Measurements from ENCODE around the gene TMC1. TPM values are rescaled to one million over a fixed set of nuclear protein-coding genes. Genes with fewer than 3 reads are reported as not detected.

TMC1 gene
- total and polyA plus RNA-seq, 2 of the 8 experiments (the other 6 are each of a cell fraction or from before 2014, with no cell fraction given): 0.95 to 0.98 TPM

DNA sequence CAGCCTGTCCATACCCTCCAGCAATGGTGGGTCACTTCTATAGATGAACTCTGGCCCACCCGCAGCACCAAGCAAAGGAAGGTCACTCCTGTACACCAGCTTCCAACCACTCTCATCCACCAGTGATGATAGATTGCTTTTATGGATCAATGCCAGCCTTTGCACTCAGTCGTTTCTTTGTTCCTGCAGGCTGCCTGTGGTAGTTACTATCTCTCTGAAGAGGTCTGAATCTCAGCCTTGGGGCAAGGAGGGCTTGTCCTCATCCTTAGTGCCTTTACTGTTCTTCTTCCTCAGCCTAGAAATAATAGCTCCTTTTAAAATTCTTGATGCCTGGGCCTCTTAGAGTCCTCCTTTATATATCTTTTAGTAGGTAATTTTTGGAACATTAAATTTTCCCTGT lies 100.8 kb downstream of the TMC1 start:
- H2BK120ac ChIP-seq (replicated peaks; ENCODE audit: low read depth, low read length): peak overlapping the region; percentile 45
- no peaks in the 10 kb centered on the region for H3K36me3 ChIP-seq (ENCODE audit: control insufficient read depth in 2 of 4, insufficient read depth in 4 of 4, low read length in 3 of 4)
- no peak overlapping the region for H3K23ac ChIP-seq (ENCODE audit: insufficient read length)
- FAIRE-seq (no peak), DNase-seq (ENCODE audit: low read depth in 1 of 2, low spot score in 2 of 2) (no peak)
- H2BK20ac ChIP-seq (ENCODE audit: low read length): no peak overlapping the region
- H2BK5ac ChIP-seq (ENCODE audit: low read depth, low read length): no peak overlapping the region
- H4K91ac ChIP-seq (replicated peaks; ENCODE audit: insufficient read length, low read length): no peak overlapping the region
- ChIA-PET POLR2A (ENCODE audit: partially characterized antibody) (interaction anchor here (1.9 kb wide), 1 partner anchor 257 kb away, joined by 4 read pairs; the partner anchor contains the start of gene ZFAND5), CTCF (ENCODE audit: partially characterized antibody) (interaction anchor here (0.8 to 1.4 kb wide), 3 partner anchors 10 to 342 kb away, joined by 3 to 6 read pairs (median 6); no protein-coding TSS in a partner anchor)
- H3K4me3 ChIP-seq (ENCODE audit: extremely low read depth in 1 of 4, insufficient read depth in 2 of 4, low read depth in 3 of 4, low read length in 4 of 4): no peak overlapping the region
- H3K27me3 ChIP-seq (replicated peaks in 1 of 4; ENCODE audit: control insufficient read depth in 3 of 4, extremely low read depth in 1 of 4, insufficient read depth in 3 of 4, low read length in 3 of 4): no peaks in the 10 kb centered on the region
- H2BK15ac ChIP-seq (ENCODE audit: low read length): no peak overlapping the region
- no peaks in the 10 kb centered on the region for H3K9me3 ChIP-seq (ENCODE audit: insufficient read depth in 2 of 2, low read depth in 1 of 2, low read length in 1 of 2)
- H2AK5ac ChIP-seq (ENCODE audit: low read depth, low read length): no peak overlapping the region
- no peak overlapping the region for H3K9ac ChIP-seq (replicated peaks in 1 of 4; ENCODE audit: extremely low read depth in 1 of 4, low read depth in 3 of 4, low read length in 3 of 4)
- no peak overlapping the region for H4K8ac ChIP-seq (ENCODE audit: extremely low read depth, insufficient read depth, low read length)
- no peak for TF ChIP-seq HDAC6 (IDR thresholded peaks at IDR 0.05; ENCODE audit: low read depth, low read length)
- TF ChIP-seq POLR2AphosphoS5 (IDR thresholded peaks at IDR 0.05; ENCODE audit: low read depth, low read length): no peak
- TF ChIP-seq KDM4A (IDR thresholded peaks at IDR 0.05; ENCODE audit: low read depth, low read length, severe bottlenecking): no peak
- TF ChIP-seq SP1 (IDR thresholded peaks at IDR 0.05; ENCODE audit: low read depth, low read length): no peak
- no peak for TF ChIP-seq SUZ12 (IDR thresholded peaks at IDR 0.05; ENCODE audit: low read length)
- no peak for TF ChIP-seq YY1 (IDR thresholded peaks at IDR 0.05; ENCODE audit: low read depth, low read length)
- TF ChIP-seq ZNF274 (IDR thresholded peaks at IDR 0.05; ENCODE audit: borderline replicate concordance, extremely low read depth, low read length): no peak
- no peak overlapping the region for H3K14ac ChIP-seq (ENCODE audit: insufficient read length)
- peaks cover 2% of the 10 kb centered on the region; the same call in 1 of the 2 replicates for H3K23me2 ChIP-seq (ENCODE audit: low read depth, low read length)
- H3K79me2 ChIP-seq (ENCODE audit: control insufficient read depth in 1 of 2, insufficient read depth in 2 of 2, low read length in 2 of 2): no peaks in the 10 kb centered on the region
- 0 out of 2 replicates have a peak overlapping the region, but pooled peaks have one; percentile 6 for H3K18ac ChIP-seq (ENCODE audit: extremely low read depth, low read length)
- no peaks in the 10 kb centered on the region for H3K79me1 ChIP-seq (ENCODE audit: low read depth, low read length)
- H2BK12ac ChIP-seq (ENCODE audit: low read depth, low read length): peak overlapping the region; percentile 17; the same call in 1 of the 2 replicates
- peaks cover 0 to 1% (median under 1%) of the 10 kb centered on the region in 4 experiments; a peak in 2 of 7 replicates for H3K4me1 ChIP-seq (replicated peaks in 1 of 4; ENCODE audit: control insufficient read depth in 3 of 4, insufficient read depth in 4 of 4, low read length in 3 of 4)
- H3K56ac ChIP-seq (replicated peaks; ENCODE audit: insufficient read length, low read depth, low read length): no peak overlapping the region
- peak overlapping the region; percentile 92 for H2AFZ ChIP-seq (ENCODE audit: low read length)
- H3K27ac ChIP-seq (ENCODE audit: low read depth, low read length): no peak overlapping the region
- no peaks in the 10 kb centered on the region for H4K20me1 ChIP-seq (replicated peaks in 1 of 2; ENCODE audit: control insufficient read depth in 1 of 2, insufficient read depth in 2 of 2, low read length in 2 of 2)
- 89% methylated on average over 2 of the region's 2 CpGs; no CpG with 5 or more reads in 1 of the 2 experiments for WGBS, 2 experiments (ENCODE audit: extremely low coverage in 1 of 2, insufficient coverage in 1 of 2, insufficient read length in 1 of 2, insufficient replicate concordance in 2 of 2, low coverage in 1 of 2, low lambda C conversion rate in 2 of 2, missing lambda C conversion rate in 1 of 2)
- no peak overlapping the region for H4K5ac ChIP-seq (ENCODE audit: insufficient read length, low read depth, low read length)
- no peak overlapping the region for H3K4ac ChIP-seq (replicated peaks; ENCODE audit: insufficient read length, low read depth, low read length)
- no peak overlapping the region for H3K4me2 ChIP-seq (ENCODE audit: insufficient read depth in 1 of 2, low read depth in 2 of 2, low read length in 2 of 2)

Measured in H1 (cell line).